Activated naive CD8-positive, alpha-beta T cell treated with anti-CD3 and anti-CD28 coated beads for 36 hours (primary cell): ENCODE data around the gene RSAD1. TPM values are rescaled to one million over a fixed set of nuclear protein-coding genes. Genes with fewer than 3 reads are reported as not detected.

Experiments used
- DNase-seq: peaks from one replicate; pipeline ENCODE4 v3.0.0; 2021
- H3K27ac Mint-ChIP-seq: one replicate; pipeline ENCODE4 v1.8.0; 2022; ENCODE audit warnings: mild to moderate bottlenecking, moderate library complexity, mixed read lengths
- H3K27me3 Mint-ChIP-seq: one replicate; pipeline ENCODE4 v1.8.0; 2022; ENCODE audit warnings: mild to moderate bottlenecking, mixed read lengths
- H3K36me3 Mint-ChIP-seq: one replicate; pipeline ENCODE4 v1.8.0; 2021; ENCODE audit warnings: mild to moderate bottlenecking, mixed read lengths
- H3K4me1 Mint-ChIP-seq: one replicate; pipeline ENCODE4 v1.8.0; 2021; ENCODE audit warnings: mixed read lengths
- H3K4me3 Mint-ChIP-seq: one replicate; pipeline ENCODE4 v1.8.0; 2022; ENCODE audit warnings: mild to moderate bottlenecking, moderate library complexity, mixed read lengths
- H3K9me3 Mint-ChIP-seq: one replicate; pipeline ENCODE4 v1.8.0; 2022; ENCODE audit warnings: mixed read lengths
- total RNA-seq, 2 experiments: library from RNA; stranded (reverse); gene quantifications; one replicate each; pipeline ENCODE4 v1.2.3, GENCODE V29; 2021

RSAD1 gene
- total RNA-seq, 2 experiments from 2014 or later: 36.5 to 37.0 TPM

- Mint-ChIP-seq H3K9me3 (no peaks in the 10 kb centered on the region), H3K4me1 (peaks cover 25% of the 10 kb centered on the region), H3K27me3 (no peaks in the 10 kb centered on the region), H3K36me3 (no peaks in the 10 kb centered on the region), H3K4me3 (peak overlapping the region; percentile 18), H3K27ac (peak overlapping the region; percentile 27)
- DNase-seq: peak; percentile 57
These were observed 32.4 kb downstream of the RSAD1 start for GRCh38 chr17:50511058-50511457.

- H3K27ac Mint-ChIP-seq: no peak overlapping the region
- H3K9me3 Mint-ChIP-seq: no peaks in the 10 kb centered on the region
- no peak overlapping the region for H3K4me3 Mint-ChIP-seq
- H3K4me1 Mint-ChIP-seq: peaks cover 21% of the 10 kb centered on the region
- H3K36me3 Mint-ChIP-seq: no peaks in the 10 kb centered on the region
- no peaks in the 10 kb centered on the region for H3K27me3 Mint-ChIP-seq
- no peak for DNase-seq
These were observed 34.8 kb downstream of the RSAD1 start for GRCh38 chr17:50513495-50513894.

- H3K27ac Mint-ChIP-seq: no peak overlapping the region
- DNase-seq: no peak
- no peaks in the 10 kb centered on the region for H3K9me3 Mint-ChIP-seq
- H3K4me3 Mint-ChIP-seq: no peak overlapping the region
- H3K4me1 Mint-ChIP-seq: peaks cover 17% of the 10 kb centered on the region
- H3K36me3 Mint-ChIP-seq: no peaks in the 10 kb centered on the region
- no peaks in the 10 kb centered on the region for H3K27me3 Mint-ChIP-seq
These were observed 35.7 kb downstream of the RSAD1 start for GRCh38 chr17:50514388-50514787.

- DNase-seq: no peak
- peaks cover 17% of the 10 kb centered on the region for H3K4me1 Mint-ChIP-seq
- H3K4me3 Mint-ChIP-seq: no peak overlapping the region
- H3K9me3 Mint-ChIP-seq: no peaks in the 10 kb centered on the region
- H3K27ac Mint-ChIP-seq: no peak overlapping the region
- H3K27me3 Mint-ChIP-seq: no peaks in the 10 kb centered on the region
- no peaks in the 10 kb centered on the region for H3K36me3 Mint-ChIP-seq
These were observed 36.5 kb downstream of the RSAD1 start for GRCh38 chr17:50514936-50515702.

GRCh38 chr17:50517011-50517410 lies 38.4 kb downstream of the RSAD1 start:
- Mint-ChIP-seq H3K9me3 (no peaks in the 10 kb centered on the region), H3K27ac (no peak overlapping the region), H3K27me3 (no peaks in the 10 kb centered on the region), H3K4me3 (no peak overlapping the region), H3K36me3 (no peaks in the 10 kb centered on the region), H3K4me1 (peaks cover 2% of the 10 kb centered on the region)
- no peak for DNase-seq

- H3K36me3 Mint-ChIP-seq: no peaks in the 10 kb centered on the region
These were observed 39.1 kb downstream of the RSAD1 start for GRCh38 chr17:50517504-50518383.

GRCh38 chr17:50518384-50519023 lies 39.8 kb downstream of the RSAD1 start:
- Mint-ChIP-seq H3K27ac (no peak overlapping the region), H3K27me3 (no peaks in the 10 kb centered on the region), H3K4me3 (no peak overlapping the region), H3K36me3 (no peaks in the 10 kb centered on the region), H3K4me1 (no peaks in the 10 kb centered on the region), H3K9me3 (no peaks in the 10 kb centered on the region)
- no peak for DNase-seq

More at GRCh38 chr17:50517504-50518383, 39.1 kb downstream of the RSAD1 start:
- DNase-seq: no peak
- no peak overlapping the region for H3K27ac Mint-ChIP-seq
- H3K4me3 Mint-ChIP-seq: no peak overlapping the region
- no peaks in the 10 kb centered on the region for H3K4me1 Mint-ChIP-seq
- H3K27me3 Mint-ChIP-seq: no peaks in the 10 kb centered on the region
- H3K9me3 Mint-ChIP-seq: no peaks in the 10 kb centered on the region

GRCh38 chr17:50519141-50519834 lies 40.6 kb downstream of the RSAD1 start:
- no peaks in the 10 kb centered on the region for H3K4me1 Mint-ChIP-seq
- no peaks in the 10 kb centered on the region for H3K36me3 Mint-ChIP-seq
- H3K9me3 Mint-ChIP-seq: no peaks in the 10 kb centered on the region
- H3K4me3 Mint-ChIP-seq: no peak overlapping the region
- H3K27ac Mint-ChIP-seq: no peak overlapping the region
- no peaks in the 10 kb centered on the region for H3K27me3 Mint-ChIP-seq
- DNase-seq: no peak

GRCh38 chr17:50520483-50520882 lies 41.8 kb downstream of the RSAD1 start:
- Mint-ChIP-seq H3K9me3 (no peaks in the 10 kb centered on the region), H3K27ac (no peak overlapping the region)
- no peak for DNase-seq

GRCh38 chr17:50521514-50521913 lies 42.9 kb downstream of the RSAD1 start:
- no peak overlapping the region for H3K4me3 Mint-ChIP-seq
- no peaks in the 10 kb centered on the region for H3K4me1 Mint-ChIP-seq
- no peaks in the 10 kb centered on the region for H3K27me3 Mint-ChIP-seq
- no peak for DNase-seq
- H3K36me3 Mint-ChIP-seq: no peaks in the 10 kb centered on the region
- H3K27ac Mint-ChIP-seq: no peak overlapping the region
- H3K9me3 Mint-ChIP-seq: no peaks in the 10 kb centered on the region

More at GRCh38 chr17:50520483-50520882, 41.8 kb downstream of the RSAD1 start:
- H3K36me3 Mint-ChIP-seq: no peaks in the 10 kb centered on the region
- H3K4me3 Mint-ChIP-seq: no peak overlapping the region
- no peaks in the 10 kb centered on the region for H3K4me1 Mint-ChIP-seq
- H3K27me3 Mint-ChIP-seq: no peaks in the 10 kb centered on the region

- H3K4me1 Mint-ChIP-seq: no peaks in the 10 kb centered on the region
- H3K9me3 Mint-ChIP-seq: no peaks in the 10 kb centered on the region
- no peaks in the 10 kb centered on the region for H3K27me3 Mint-ChIP-seq
- no peaks in the 10 kb centered on the region for H3K36me3 Mint-ChIP-seq
- H3K4me3 Mint-ChIP-seq: no peak overlapping the region
- H3K27ac Mint-ChIP-seq: no peak overlapping the region
- no peak for DNase-seq
These were observed 44.1 kb downstream of the RSAD1 start for GRCh38 chr17:50522766-50523165.

GRCh38 chr17:50523208-50523607 lies 44.5 kb downstream of the RSAD1 start:
- H3K9me3 Mint-ChIP-seq: no peaks in the 10 kb centered on the region
- no peaks in the 10 kb centered on the region for H3K4me1 Mint-ChIP-seq
- no peak for DNase-seq
- no peak overlapping the region for H3K27ac Mint-ChIP-seq
- H3K36me3 Mint-ChIP-seq: no peaks in the 10 kb centered on the region
- H3K4me3 Mint-ChIP-seq: no peak overlapping the region
- H3K27me3 Mint-ChIP-seq: no peaks in the 10 kb centered on the region

- Mint-ChIP-seq H3K27me3 (peaks cover 16% of the 10 kb centered on the region), H3K4me1 (no peaks in the 10 kb centered on the region), H3K9me3 (no peaks in the 10 kb centered on the region), H3K36me3 (no peaks in the 10 kb centered on the region), H3K4me3 (no peak overlapping the region), H3K27ac (no peak overlapping the region)
- DNase-seq: no peak
These were observed 46.2 kb downstream of the RSAD1 start for GRCh38 chr17:50524838-50525237.

- H3K9me3 Mint-ChIP-seq: no peaks in the 10 kb centered on the region
- no peak overlapping the region for H3K4me3 Mint-ChIP-seq
- H3K4me1 Mint-ChIP-seq: no peaks in the 10 kb centered on the region
- H3K36me3 Mint-ChIP-seq: no peaks in the 10 kb centered on the region
- H3K27me3 Mint-ChIP-seq: peaks cover 40% of the 10 kb centered on the region
- DNase-seq: no peak
- no peak overlapping the region for H3K27ac Mint-ChIP-seq
These were observed 48.6 kb downstream of the RSAD1 start for GRCh38 chr17:50527155-50527762.
